ENCODE data around the gene GLCCI1.

The GLCCI1 gene

DNA sequence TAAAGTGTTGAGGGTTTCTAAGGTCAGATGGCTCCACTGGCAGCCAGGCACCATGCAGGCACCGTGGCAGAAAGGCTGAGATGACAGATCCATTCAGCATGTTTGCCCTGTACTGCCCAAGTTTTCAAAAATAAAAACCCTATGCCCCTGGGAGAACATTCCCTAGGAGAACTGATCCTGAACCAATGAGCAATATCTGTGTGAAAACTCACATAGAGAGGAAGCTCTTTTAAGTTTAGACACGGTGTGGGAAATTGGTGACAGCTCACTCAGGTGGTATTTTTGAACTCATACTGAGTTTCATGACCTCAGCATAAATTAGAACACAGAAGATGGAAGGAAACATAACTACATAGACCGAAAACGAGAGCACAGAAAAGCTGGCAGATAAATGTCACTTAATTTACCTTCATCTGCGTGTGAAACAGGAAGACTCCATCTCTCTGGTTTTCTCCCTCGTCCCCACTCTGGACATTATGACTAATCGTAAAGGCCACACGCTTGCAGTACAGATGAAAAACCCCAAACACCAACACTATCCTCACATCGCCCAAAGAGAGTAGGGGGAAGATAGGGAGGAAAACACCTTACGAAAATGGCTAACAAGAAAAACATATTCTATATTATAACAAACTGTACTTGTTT lies 165.6 kb downstream of the GLCCI1 start:
- Histone ChIP-seq H3K4me3 (replicated peaks; ENCODE audit: insufficient read depth, low read length) (no peak overlapping the region), H3K27ac (replicated peaks) (no peak overlapping the region)
- no peak for DNase-seq (ENCODE audit: low read depth in 1 of 2, low spot score in 1 of 2)

DNA sequence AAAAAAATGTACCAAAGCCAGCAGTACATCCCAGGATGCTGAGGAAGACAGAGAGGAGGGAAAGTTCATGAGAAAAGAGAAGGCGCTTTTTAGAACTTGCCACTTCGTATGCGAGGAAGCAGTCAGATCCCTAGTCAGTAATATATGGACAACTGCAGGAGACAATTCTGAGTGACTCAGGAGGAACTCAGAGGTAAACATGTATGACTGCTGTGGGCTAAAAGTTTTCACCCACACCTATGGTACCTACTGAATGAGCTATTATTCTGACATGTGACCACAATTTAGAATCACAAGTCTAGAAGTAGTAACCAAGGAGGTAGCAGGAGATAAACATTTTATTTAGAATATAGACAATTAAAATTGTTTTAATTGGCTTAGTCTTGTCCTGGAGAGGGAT lies 166.8 kb downstream of the GLCCI1 start:
- no peak for DNase-seq (ENCODE audit: low read depth in 1 of 2, low spot score in 1 of 2)
- no peak overlapping the region for H3K27ac ChIP-seq (replicated peaks)
- H3K4me3 ChIP-seq (replicated peaks; ENCODE audit: insufficient read depth, low read length): no peak overlapping the region
- H3K27me3 ChIP-seq (ENCODE audit: insufficient read depth, poor library complexity, severe bottlenecking): no peaks in the 10 kb centered on the region
- TF ChIP-seq POLR2AphosphoS5 (IDR thresholded peaks at IDR 0.05; ENCODE audit: low read depth) (no peak), GABPA (IDR thresholded peaks at IDR 0.05; ENCODE audit: low read depth) (no peak), SPI1 (IDR thresholded peaks at IDR 0.05; ENCODE audit: borderline replicate concordance, low read depth) (no peak)
- TF ChIP-seq, protein P1, sequence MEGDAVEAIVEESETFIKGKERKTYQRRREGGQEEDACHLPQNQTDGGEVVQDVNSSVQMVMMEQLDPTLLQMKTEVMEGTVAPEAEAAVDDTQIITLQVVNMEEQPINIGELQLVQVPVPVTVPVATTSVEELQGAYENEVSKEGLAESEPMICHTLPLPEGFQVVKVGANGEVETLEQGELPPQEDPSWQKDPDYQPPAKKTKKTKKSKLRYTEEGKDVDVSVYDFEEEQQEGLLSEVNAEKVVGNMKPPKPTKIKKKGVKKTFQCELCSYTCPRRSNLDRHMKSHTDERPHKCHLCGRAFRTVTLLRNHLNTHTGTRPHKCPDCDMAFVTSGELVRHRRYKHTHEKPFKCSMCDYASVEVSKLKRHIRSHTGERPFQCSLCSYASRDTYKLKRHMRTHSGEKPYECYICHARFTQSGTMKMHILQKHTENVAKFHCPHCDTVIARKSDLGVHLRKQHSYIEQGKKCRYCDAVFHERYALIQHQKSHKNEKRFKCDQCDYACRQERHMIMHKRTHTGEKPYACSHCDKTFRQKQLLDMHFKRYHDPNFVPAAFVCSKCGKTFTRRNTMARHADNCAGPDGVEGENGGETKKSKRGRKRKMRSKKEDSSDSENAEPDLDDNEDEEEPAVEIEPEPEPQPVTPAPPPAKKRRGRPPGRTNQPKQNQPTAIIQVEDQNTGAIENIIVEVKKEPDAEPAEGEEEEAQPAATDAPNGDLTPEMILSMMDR (IDR thresholded peaks at IDR 0.05; ENCODE audit: insufficient read depth, low read length): no peak

More for the DNA sequence above, 165.6 kb downstream of the GLCCI1 start:
- H3K27me3 ChIP-seq (ENCODE audit: insufficient read depth, poor library complexity, severe bottlenecking): no peaks in the 10 kb centered on the region
- TF ChIP-seq, protein P2, sequence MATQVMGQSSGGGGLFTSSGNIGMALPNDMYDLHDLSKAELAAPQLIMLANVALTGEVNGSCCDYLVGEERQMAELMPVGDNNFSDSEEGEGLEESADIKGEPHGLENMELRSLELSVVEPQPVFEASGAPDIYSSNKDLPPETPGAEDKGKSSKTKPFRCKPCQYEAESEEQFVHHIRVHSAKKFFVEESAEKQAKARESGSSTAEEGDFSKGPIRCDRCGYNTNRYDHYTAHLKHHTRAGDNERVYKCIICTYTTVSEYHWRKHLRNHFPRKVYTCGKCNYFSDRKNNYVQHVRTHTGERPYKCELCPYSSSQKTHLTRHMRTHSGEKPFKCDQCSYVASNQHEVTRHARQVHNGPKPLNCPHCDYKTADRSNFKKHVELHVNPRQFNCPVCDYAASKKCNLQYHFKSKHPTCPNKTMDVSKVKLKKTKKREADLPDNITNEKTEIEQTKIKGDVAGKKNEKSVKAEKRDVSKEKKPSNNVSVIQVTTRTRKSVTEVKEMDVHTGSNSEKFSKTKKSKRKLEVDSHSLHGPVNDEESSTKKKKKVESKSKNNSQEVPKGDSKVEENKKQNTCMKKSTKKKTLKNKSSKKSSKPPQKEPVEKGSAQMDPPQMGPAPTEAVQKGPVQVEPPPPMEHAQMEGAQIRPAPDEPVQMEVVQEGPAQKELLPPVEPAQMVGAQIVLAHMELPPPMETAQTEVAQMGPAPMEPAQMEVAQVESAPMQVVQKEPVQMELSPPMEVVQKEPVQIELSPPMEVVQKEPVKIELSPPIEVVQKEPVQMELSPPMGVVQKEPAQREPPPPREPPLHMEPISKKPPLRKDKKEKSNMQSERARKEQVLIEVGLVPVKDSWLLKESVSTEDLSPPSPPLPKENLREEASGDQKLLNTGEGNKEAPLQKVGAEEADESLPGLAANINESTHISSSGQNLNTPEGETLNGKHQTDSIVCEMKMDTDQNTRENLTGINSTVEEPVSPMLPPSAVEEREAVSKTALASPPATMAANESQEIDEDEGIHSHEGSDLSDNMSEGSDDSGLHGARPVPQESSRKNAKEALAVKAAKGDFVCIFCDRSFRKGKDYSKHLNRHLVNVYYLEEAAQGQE (IDR thresholded peaks at IDR 0.05; ENCODE audit: insufficient replicate concordance, low read depth): no peak
- TF ChIP-seq POLR2AphosphoS5 (IDR thresholded peaks at IDR 0.05; ENCODE audit: low read depth) (no peak), SPI1 (IDR thresholded peaks at IDR 0.05; ENCODE audit: borderline replicate concordance, low read depth) (no peak), GABPA (IDR thresholded peaks at IDR 0.05; ENCODE audit: low read depth) (no peak)
- TF ChIP-seq, protein P1 (IDR thresholded peaks at IDR 0.05; ENCODE audit: insufficient read depth, low read length): no peak

DNA sequence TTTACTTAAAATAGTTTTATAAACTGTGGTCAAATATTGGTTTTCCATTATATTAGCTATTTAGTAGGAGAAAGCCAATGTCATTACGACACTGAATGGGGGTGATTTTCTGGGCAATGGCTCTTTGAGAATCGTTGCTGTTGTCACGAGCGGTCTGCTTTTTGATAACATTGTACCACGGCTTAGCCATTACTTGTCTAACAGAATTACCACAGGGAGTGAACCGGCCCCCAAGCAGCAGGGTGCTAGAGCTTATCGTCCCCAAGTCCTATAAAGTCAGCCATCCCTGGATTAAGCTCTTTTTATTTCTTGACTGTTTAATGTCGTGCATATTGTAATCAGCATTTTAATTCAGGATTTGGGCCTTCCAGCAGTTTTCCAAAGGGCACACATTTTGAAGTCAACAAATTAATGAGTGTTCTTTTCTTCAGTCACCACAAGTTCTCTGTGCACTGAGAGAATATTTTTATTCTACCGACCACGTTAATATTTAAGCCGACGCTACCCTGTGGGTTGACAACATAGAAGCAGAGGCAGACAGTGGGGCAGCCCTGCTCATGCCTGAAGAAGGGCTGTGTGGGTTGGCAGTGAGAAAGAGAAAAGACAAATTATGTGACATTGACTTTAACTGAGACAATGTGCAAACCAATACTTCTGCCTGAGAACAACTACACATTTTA lies 167.6 kb downstream of the GLCCI1 start:
- DNase-seq (ENCODE audit: low read depth in 1 of 2, low spot score in 1 of 2): no peak
- no peak for TF ChIP-seq POLR2AphosphoS5 (IDR thresholded peaks at IDR 0.05; ENCODE audit: low read depth)
- TF ChIP-seq SPI1 (IDR thresholded peaks at IDR 0.05; ENCODE audit: borderline replicate concordance, low read depth): no peak
- TF ChIP-seq, protein P1 (IDR thresholded peaks at IDR 0.05; ENCODE audit: insufficient read depth, low read length): no peak
- no peak for TF ChIP-seq GABPA (IDR thresholded peaks at IDR 0.05; ENCODE audit: low read depth)
- H3K27me3 ChIP-seq (ENCODE audit: insufficient read depth, poor library complexity, severe bottlenecking): no peaks in the 10 kb centered on the region
- no peak overlapping the region for H3K4me3 ChIP-seq (replicated peaks; ENCODE audit: insufficient read depth, low read length)
- H3K27ac ChIP-seq (replicated peaks): no peak overlapping the region
